NCI-H1105 (cell line): Measurements from ENCODE around the gene HIF1A.
"Not testable (repeated sequence)": the region's sequence is repeated elsewhere in the genome, so short reads cannot be mapped to it uniquely, and the experiment has no call there.

Experiments
- DNase-seq: peaks from one replicate; lab custom pipeline; 2025; lab: John Stamatoyannopoulos, UW

HIF1A gene

DNA sequence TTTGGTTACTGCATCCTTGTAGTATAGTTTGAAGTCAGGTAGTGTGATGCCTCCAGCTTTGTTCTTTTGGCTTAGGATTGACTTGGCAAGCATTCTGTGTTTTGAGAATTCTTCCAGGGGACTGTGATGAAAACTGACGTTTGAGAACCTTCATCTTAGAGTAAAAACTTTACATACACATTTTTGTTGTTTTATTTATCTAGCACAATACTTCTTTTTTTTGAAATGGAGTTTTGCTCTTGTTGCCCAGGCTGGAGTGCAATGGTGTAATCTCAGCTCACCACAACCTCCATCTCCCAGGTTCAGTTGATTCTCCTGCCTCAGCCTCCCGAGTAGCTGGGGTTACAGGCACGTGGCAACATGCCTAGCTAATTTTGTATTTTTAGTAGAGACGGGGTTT is 13.4 kb downstream of the HIF1A start:
- not testable (repeated sequence) for DNase-seq

DNA sequence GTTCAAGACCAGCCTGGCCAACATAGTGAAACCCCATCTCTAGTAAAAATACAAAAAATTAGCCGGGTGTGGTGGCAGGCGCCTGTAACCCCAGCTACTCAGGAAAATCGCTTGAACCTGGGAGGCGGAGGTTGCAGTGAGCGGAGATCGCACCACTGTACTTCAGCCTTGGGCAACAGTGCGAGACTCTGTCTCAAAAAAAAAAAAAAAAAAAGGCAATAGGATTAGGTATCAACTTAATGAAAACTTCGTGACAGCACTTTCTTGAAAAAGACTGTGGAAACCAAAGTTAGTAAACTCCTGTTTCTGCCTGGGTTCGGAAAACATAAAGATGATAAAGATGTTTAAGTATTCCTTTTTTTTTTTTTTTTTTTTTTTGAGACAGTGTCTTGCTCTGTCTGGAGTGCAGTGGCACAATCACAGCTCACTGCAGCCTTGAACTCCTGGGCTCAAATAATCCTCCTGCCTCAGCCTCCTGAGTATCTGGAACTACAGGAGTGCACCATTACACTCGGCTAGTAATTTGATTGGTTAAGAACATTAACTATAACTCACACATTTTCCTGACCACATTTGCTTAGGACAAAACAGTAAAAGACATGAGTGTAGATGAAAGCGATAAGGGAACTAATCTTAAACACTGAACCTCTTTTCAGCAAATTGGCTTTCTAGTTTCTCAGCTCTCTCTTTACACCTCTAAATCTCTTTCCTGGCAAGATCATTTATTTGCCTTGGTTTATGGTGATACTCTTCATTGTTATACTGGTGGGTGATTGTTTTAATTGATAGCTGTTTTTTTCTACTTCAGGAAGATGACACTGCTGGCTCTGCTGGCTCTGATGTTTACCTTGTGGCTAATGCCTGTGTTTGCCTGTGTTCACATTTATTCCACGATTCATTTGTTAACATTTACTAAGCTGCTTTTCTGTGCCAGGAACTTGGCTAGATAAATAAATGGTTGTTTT is 15.8 kb downstream of the HIF1A start:
- DNase-seq: peak; percentile 32

DNA sequence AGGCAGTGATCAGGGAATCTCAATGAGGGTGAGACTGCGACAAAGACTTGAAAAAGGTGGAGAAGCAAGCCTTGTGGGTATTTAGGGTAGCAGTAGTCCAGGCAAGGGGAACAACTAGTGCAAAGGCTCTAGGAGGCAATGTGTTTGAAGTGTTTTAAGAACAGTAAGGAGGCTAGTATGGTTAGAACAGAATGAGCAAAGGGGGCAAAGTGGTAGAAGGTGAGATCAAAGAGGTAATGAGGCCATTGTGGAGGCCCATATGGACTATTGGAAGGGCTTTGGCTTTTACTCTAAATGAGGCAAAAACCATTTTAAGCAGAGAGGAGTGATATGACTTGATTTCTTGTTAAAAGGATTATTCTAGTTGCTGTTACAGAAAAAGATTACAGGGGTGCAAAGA is 16.8 kb downstream of the HIF1A start:
- no peak for DNase-seq

DNA sequence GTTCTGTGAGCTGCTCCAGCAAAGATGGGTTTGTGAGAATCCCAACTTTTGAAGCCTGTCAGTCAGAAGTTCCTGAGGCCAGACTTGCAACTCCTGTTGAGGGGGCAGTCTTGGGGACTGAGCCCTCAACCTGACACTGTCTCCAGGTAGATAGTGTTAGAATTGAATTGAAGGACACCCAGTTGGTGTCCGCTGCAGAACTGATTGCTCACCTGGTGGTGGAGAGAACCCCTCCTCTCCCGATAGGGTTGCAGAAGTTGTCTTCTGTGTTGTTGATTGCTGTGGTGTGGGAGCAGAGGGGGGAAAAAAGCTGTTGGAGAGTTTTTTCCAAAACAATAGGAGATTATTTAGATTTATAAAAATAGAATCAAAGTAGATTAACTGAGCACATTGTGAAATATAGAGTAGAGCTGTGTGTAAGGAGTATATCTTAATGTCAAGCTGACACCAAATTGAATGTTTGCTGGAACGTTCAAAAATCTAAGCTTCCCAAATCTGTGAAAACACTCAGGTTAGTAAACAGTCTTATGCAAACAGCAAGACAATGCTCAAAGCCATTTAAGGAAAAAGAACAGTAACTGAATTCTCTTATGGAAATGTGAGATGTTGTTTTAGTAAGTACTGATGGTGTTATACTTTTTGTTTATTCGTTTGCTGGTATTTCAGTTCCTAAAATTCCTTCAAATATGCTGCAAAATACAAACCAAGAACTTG is 18.6 kb downstream of the HIF1A start:
- DNase-seq: no peak

DNA sequence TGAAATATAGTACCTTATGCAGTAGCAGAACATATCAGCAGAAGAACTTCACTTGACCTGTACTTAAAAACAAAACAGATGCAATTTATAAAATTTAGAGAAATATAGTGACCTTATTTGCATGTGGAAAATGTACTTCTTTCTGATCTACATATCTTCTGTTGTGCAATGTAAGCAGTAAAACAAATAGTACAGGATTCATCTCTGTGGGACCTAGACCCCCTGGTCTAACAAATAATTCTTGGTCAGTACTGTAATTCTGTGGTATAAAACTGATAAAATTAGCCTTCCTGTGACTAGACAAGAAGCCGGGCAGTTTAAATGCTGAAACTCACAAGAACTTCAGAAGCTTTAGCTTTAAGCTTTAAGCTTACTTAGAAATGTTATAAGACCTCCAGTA is 21.6 kb downstream of the HIF1A start:
- DNase-seq: no peak

DNA sequence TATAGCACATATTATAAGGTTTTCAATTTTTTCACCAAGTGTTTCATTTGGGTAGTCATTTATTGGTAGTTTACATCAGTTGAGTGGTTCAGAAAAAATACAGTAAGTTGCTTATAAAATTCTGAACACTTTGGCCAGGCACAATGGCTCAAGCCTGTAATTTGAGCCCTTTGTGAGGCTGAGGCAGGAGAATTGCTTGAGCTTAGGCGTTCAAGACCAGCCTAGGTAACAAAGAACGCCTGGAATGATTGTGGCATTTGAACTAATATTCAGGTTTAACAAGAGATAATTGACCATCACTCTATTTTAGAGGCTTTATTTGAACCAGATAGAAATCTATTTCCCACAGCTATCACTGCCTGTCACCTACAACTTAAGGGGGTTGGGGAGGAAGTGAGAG is 22.7 kb downstream of the HIF1A start:
- no peak for DNase-seq

DNA sequence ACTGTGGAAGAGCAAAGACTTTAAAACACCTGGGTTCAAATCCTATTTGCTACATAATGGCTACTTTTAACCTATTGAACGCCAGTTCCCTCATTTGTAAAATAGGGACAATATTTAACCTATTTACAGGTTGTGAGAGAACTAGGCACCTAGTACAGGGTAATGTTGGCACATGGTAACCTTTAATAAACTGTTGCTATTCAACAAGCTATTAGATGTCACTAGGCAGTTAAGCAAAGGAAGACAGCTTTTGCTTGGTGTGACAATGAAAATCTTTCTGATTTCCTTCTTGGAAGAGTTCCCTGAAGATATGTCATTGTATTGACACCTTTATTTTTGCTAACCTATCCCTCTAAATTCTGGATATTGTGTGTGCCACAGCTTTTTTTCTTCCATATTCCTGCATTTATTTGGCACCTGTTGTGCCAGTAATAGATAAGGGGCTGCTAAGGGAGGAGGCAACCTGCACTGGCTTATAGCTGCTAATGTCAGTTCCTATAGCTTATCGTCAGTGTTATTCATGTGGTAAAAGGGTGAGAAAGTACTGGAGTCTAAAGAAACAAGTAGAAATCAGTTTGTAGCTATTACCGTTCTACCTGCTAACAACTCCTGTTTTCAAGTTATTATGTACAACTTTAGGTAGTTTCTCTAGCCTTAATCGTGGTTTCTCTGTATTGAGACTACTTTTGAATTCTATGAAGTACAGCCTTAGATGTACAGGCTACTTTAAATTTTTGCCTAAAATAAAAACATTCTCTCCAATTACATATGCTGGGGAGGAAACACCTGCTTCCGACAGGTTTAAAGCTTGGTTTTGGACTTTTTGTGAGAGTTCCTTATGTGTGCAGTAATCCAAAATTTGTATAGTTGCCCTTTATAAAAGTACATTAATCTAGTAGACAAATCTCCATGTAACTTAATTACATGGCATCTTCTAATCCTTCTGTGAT is 24.3 kb downstream of the HIF1A start:
- DNase-seq: no peak

DNA sequence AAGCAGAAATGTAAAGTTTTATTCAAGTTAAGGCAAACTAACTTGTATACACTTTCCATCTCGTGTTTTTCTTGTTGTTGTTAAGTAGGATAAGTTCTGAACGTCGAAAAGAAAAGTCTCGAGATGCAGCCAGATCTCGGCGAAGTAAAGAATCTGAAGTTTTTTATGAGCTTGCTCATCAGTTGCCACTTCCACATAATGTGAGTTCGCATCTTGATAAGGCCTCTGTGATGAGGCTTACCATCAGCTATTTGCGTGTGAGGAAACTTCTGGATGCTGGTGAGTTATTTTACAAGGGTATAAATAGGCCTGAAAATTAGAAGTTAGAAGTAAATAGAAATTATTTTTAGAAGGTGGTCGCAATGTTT is 25.0 kb downstream of the HIF1A start:
- no peak for DNase-seq

DNA sequence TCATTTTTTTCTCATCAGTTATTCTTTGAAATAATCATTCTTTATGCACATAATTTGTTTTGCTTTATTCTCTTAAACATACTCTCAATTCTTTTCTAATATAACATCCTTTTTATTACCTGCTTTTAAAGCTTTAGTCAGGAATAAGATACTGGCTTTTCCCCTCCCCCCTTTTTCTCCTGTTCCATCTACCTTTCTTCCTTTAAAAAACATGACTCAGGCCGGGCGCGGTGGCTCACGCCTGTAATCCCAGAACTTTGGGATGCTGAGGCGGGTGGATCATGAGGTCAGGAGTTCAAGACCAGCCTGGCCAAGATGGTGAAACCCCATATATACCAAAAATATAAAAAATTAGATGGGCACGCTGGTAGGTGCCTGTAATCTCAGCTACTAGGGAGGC is 25.4 kb downstream of the HIF1A start:
- no peak for DNase-seq

DNA sequence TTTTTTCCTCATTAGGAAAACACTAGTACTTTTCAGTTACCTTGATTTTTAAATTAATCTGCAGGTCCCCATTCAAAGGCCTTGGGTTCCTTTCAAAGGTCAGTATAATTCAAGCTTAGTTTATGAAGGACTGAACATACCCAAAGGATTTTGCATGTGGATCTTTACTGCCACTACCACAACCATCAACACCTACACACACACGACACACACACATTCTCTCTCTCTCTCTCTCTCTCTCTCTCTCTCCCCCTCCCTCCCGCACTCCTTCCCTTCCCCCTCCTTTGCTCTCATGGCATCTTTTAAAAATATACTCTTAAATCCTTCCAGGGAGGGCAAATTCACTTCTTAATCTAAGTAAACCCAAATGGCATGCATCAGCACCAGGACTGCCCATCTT is 28.8 kb downstream of the HIF1A start:
- DNase-seq: no peak

DNA sequence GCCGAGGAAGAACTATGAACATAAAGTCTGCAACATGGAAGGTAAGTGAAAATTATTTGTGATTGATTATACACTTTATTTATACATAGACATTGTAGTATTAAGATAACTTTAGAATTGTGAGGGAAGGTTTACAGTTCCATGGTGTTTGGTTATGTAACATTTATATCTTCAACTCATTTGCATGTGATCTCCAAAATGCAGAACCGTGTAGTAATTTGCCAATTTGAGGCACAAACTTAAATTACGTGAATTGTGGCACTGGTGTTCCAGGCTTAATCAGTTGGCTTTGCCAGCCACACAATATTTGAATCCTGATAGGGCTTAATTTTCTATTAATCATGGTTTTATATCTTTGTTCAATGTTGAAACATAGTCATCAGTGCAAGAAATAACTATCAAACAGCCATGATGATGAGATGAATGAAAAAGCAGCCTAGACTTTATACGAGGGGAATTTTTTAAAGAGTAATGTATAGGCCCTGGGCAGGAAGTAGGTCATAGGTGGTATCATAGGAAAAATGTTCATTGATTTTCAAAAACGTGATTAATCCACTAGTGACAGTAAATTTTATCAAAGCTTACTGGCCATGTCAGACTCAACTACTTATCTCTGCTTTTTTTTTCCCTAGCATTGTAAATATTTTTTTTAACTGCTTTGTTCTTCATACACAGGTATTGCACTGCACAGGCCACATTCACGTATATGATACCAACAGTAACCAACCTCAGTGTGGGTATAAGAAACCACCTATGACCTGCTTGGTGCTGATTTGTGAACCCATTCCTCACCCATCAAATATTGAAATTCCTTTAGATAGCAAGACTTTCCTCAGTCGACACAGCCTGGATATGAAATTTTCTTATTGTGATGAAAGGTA is 31.7 kb downstream of the HIF1A start:
- no peak for DNase-seq

DNA sequence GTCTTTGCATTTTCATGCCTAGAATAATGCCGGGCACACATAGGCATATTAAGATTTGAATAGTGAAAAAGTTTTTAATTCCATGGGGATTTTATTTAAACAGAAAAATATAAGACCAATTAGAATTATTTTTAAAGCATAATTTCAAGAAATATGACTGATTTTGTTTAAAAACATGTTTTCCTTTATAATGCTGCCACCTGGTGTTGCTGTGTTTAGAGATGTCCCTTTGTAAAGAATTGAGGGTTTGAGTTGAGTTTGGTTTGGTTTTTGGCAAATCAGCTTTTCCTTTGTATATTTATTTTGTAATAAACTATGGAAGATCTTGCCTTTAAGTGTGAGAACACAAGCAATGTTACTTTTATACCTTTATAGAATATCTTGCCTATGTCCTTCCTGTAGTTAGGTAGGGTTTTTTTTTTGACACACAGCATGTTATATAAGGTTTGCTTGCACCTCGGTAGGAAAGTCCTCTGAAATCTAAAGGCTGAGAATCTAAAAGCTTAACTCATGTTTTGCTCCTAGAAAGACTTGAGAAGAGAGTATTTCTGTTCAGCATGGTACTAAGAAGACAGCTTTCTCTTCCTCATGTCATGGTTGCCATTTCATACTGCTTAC is 35.6 kb downstream of the HIF1A start:
- DNase-seq: no peak

DNA sequence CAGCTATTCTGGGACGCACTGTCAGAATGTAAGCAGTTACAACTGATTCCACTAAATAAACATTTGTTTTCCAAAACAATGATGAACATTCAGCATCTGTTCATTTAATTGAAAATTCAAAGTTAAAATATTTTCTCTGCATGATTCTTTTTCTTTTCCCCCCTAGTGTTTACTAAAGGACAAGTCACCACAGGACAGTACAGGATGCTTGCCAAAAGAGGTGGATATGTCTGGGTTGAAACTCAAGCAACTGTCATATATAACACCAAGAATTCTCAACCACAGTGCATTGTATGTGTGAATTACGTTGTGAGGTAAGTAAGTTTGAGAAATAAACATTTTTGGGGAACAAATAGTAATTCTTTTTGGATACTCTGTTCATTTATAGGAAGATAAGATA is 38.7 kb downstream of the HIF1A start:
- DNase-seq: no peak

DNA sequence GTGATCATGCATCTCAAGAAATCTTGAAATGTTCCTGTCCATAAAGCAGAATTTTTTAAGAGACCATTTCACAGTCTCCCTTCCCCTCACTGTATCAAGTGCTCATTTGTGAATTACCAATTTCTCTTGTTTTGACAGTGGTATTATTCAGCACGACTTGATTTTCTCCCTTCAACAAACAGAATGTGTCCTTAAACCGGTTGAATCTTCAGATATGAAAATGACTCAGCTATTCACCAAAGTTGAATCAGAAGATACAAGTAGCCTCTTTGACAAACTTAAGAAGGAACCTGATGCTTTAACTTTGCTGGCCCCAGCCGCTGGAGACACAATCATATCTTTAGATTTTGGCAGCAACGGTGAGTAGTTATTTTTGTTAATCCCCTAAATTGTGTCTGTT is 41.4 kb downstream of the HIF1A start:
- no peak for DNase-seq

DNA sequence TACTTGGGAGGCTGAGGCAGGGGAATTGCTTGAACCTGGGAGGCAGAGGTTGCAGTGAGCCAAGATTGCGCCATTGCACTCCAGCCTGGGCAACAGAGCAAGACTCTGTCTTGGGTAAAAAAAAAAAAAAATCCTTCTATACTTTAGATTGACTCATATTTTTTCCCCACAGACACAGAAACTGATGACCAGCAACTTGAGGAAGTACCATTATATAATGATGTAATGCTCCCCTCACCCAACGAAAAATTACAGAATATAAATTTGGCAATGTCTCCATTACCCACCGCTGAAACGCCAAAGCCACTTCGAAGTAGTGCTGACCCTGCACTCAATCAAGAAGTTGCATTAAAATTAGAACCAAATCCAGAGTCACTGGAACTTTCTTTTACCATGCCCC is 42.6 kb downstream of the HIF1A start:
- DNase-seq: no peak

DNA sequence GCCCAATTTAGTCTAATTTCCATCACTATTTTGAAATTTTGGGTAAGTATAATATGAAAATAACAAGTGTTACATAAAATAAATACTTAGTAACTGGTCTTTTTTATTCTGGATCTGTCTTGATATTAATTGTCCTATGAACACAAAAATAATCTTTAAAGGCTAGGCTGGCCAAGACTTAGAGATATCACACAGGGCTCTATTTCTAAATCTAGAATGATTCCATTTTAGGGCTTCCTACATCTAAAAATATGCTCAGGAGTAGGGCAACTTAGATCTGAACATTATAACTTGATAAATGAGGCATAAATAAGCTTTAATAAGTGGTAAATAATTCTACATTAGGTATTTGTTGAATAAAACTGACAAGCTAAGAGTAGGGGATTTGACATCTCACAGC is 43.8 kb downstream of the HIF1A start:
- no peak for DNase-seq

DNA sequence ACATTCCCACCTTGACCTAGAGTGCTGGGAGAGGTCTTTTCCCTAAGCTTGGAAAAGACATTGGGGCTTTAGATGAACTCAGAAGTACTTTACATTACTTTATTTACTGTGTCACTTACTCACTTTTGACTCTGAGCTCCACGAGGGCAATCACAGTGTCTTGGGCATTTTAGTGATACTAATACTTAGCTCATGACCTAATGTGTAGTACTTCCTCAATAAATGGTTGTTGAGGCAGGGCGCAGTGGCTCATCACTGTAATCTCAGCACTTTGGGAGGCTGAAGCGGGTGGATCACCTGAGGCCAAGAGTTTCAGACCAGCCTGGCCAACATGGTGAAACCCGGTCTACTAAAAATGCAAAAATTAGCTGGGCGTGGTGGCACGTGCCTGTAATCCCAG is 47.1 kb downstream of the HIF1A start:
- DNase-seq: no peak

DNA sequence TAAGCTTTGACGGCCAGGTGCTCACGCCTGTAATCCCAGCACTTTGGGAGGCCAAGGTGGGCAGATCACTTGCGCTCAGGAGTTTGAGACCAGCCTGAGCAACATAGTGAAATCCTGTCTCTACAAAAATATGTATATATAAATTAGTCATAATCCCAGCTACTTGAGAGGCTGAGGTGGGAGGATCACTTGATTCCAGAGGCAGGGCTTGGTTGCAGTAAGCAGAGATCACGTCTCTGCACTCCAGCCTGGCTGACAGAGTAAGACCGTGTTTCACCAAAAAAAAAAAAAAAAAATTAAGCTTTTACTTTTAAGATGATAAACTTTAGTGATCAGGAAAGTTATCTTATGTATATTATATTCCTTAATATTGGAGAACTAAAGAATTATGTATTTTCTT is 48.9 kb downstream of the HIF1A start:
- DNase-seq: no peak

DNA sequence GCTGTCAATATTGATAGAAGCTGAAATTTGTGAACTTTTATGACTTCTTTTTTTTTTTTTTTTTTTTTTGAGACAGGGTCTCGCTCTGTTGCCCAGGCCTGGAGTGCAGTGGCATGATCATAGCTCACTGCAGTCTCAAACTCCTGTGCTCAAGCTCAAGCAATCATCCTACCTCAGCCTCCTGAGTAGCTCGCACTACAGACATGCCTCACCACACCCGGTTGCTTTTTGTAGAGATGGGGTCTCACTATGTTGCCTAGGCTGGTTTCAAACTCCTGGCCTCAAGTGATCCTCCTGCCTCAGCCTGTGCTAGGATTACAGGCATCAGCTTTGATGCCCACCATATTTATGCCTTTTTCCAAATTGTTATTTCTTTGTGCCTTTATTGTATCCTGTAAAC is 51.0 kb downstream of the HIF1A start:
- DNase-seq: not testable (repeated sequence)

DNA sequence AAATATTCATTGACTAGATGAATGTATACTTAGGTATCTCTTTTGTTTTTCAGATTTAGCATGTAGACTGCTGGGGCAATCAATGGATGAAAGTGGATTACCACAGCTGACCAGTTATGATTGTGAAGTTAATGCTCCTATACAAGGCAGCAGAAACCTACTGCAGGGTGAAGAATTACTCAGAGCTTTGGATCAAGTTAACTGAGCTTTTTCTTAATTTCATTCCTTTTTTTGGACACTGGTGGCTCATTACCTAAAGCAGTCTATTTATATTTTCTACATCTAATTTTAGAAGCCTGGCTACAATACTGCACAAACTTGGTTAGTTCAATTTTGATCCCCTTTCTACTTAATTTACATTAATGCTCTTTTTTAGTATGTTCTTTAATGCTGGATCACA is 51.6 kb downstream of the HIF1A start:
- no peak for DNase-seq

DNA sequence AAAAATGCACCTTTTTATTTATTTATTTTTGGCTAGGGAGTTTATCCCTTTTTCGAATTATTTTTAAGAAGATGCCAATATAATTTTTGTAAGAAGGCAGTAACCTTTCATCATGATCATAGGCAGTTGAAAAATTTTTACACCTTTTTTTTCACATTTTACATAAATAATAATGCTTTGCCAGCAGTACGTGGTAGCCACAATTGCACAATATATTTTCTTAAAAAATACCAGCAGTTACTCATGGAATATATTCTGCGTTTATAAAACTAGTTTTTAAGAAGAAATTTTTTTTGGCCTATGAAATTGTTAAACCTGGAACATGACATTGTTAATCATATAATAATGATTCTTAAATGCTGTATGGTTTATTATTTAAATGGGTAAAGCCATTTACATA is 52.0 kb downstream of the HIF1A start:
- no peak for DNase-seq
